GM12872 (cell line): ENCODE results near the gene MYCBP.

Source experiments
- TF ChIP-seq, protein P1 (sequence below): IDR thresholded peaks from 3 replicates; pipeline ENCODE4 v1.5.1; 2011; ENCODE audit warnings: low read depth, mild to moderate bottlenecking, low read length, moderate library complexity; ENCODE audit not compliant: insufficient read depth

Gene MYCBP

DNA sequence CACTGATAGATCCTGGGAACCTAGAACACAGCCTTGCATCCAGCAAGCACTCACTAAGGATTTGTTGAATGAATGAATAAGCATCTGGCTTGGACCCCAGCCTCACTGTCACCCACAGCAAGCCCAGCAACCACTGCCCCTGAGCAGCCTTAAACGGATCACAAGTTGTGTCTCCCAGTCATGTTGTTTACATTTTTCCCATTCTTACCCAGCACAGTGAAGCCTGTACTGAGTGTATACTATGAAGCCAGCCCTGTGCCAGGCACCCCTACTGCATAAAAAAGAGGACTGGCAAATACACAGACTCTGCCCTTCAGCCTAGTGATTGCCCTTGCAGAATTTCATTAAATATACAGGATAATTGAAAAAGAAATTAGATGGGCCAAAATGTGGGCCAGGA lies 43.8 kb downstream of the MYCBP start:
- TF ChIP-seq, protein P1, sequence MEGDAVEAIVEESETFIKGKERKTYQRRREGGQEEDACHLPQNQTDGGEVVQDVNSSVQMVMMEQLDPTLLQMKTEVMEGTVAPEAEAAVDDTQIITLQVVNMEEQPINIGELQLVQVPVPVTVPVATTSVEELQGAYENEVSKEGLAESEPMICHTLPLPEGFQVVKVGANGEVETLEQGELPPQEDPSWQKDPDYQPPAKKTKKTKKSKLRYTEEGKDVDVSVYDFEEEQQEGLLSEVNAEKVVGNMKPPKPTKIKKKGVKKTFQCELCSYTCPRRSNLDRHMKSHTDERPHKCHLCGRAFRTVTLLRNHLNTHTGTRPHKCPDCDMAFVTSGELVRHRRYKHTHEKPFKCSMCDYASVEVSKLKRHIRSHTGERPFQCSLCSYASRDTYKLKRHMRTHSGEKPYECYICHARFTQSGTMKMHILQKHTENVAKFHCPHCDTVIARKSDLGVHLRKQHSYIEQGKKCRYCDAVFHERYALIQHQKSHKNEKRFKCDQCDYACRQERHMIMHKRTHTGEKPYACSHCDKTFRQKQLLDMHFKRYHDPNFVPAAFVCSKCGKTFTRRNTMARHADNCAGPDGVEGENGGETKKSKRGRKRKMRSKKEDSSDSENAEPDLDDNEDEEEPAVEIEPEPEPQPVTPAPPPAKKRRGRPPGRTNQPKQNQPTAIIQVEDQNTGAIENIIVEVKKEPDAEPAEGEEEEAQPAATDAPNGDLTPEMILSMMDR = no peak

GRCh38 chr1:38827318-38827717 lies 45.8 kb downstream of the MYCBP start:
- TF ChIP-seq, protein P1 = no peak

GRCh38 chr1:38826886-38827285 lies 46.3 kb downstream of the MYCBP start:
- TF ChIP-seq, protein P1 = no peak

- TF ChIP-seq, protein P1 = no peak
Measured at GRCh38 chr1:38826262-38826661, 46.9 kb downstream of the MYCBP start.

GRCh38 chr1:38820860-38821259 lies 52.3 kb downstream of the MYCBP start:
- TF ChIP-seq, protein P1 = no peak

DNA sequence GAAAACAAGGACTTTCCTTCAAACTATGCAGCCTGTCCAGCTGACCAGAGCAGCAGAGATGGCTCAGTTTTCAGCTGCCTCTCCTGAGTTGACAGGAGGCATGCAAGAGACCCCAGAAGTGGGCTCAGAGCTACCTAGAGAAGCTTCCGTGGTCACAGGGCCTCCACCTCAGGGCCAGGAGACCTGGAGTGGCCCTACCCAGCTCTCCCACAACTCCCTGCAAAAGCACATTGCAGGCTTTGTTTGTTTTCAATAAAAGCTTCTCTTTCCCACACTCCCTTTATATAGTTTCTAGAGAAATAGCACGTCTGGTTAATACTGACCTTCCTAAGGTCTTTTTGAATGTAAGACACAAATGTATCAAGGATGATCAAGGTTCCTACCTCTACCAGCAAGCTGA lies 53.6 kb downstream of the MYCBP start:
- TF ChIP-seq, protein P1 = no peak

GRCh38 chr1:38819040-38819439 lies 54.1 kb downstream of the MYCBP start:
- TF ChIP-seq, protein P1 = no peak

GRCh38 chr1:38818175-38818976 lies 54.8 kb downstream of the MYCBP start:
- TF ChIP-seq, protein P1 = peak; percentile 68
